ENCODE results near the gene PCDH12. TPM values are rescaled to one million over a fixed set of nuclear protein-coding genes. Genes with fewer than 3 reads are reported as not detected.

The PCDH12 gene
- total RNA-seq, 1 experiment from 2014 or later = not detected

- Histone ChIP-seq H4K20me1 (ENCODE audit: control insufficient read depth, insufficient read depth, insufficient read length) (no peaks in the 10 kb centered on the region), H2BK5ac (ENCODE audit: insufficient read length, low read length) (no peak overlapping the region), H3K56ac (ENCODE audit: insufficient read length, low read depth, low read length) (no peak overlapping the region), H3K9me3 (ENCODE audit: control insufficient read depth, low read depth, low read length) (no peaks in the 10 kb centered on the region), H3K4ac (ENCODE audit: low read depth, low read length) (no peak overlapping the region), H3K18ac (ENCODE audit: insufficient read length, low read depth, low read length) (no peak overlapping the region), H2BK15ac (ENCODE audit: low read depth, low read length) (no peak overlapping the region), H3K79me1 (ENCODE audit: insufficient read depth, low read depth, low read length, poor library complexity, severe bottlenecking) (no peaks in the 10 kb centered on the region), H3K14ac (ENCODE audit: insufficient read depth, low read length) (no peak overlapping the region), H2BK12ac (ENCODE audit: insufficient read length, low read depth, low read length) (no peak overlapping the region), H4K5ac (ENCODE audit: insufficient read length, low read depth, low read length) (no peak overlapping the region), H2BK20ac (ENCODE audit: low read depth, low read length, poor library complexity, severe bottlenecking) (no peak overlapping the region), H3K27ac (ENCODE audit: insufficient read length, low read depth, low read length) (no peak overlapping the region), H2BK120ac (ENCODE audit: low read depth, low read length, poor library complexity, severe bottlenecking) (no peak overlapping the region), H4K8ac (replicated peaks; ENCODE audit: insufficient read length, low read depth, low read length) (no peak overlapping the region), H3T11ph (ENCODE audit: low read length) (no peak overlapping the region), H3K79me2 (ENCODE audit: insufficient read depth, low read length) (no peaks in the 10 kb centered on the region), H3K27me3 (ENCODE audit: insufficient read depth, low read length) (no peaks in the 10 kb centered on the region), H3K4me1 (ENCODE audit: insufficient read depth, low read length) (no peaks in the 10 kb centered on the region; the same call in 1 of the 2 replicates), H2AFZ (ENCODE audit: low read length) (no peak overlapping the region), H2AK5ac (ENCODE audit: insufficient read length, low read length) (no peak overlapping the region), H4K91ac (ENCODE audit: insufficient read length, low read depth, low read length) (no peak overlapping the region), H3K23ac (ENCODE audit: insufficient read length, low read depth, low read length) (no peak overlapping the region), H3K4me2 (ENCODE audit: insufficient read depth, insufficient read length, low read length) (no peak overlapping the region), H3K23me2 (ENCODE audit: insufficient read length, low read depth, low read length, poor library complexity, severe bottlenecking) (no peaks in the 10 kb centered on the region), H3K9ac (ENCODE audit: extremely low read depth, insufficient read length, low read length) (no peak overlapping the region)
- no peaks in the 10 kb centered on the region for H3K9me3 Mint-ChIP-seq
- WGBS (ENCODE audit: extremely low coverage, insufficient read length, low lambda C conversion rate) = 100% methylated on average over 1 of the region's 8 CpGs
- H3K27ac Mint-ChIP-seq = peak overlapping the region in 1 of 3 experiments; percentile 75; a peak in 2 of 7 replicates
- H3K27me3 Mint-ChIP-seq (ENCODE audit: low read depth) = no peaks in the 10 kb centered on the region; the same call in 1 of the 2 replicates
- DNase-seq = no peak
- H3K4me3 Mint-ChIP-seq = no peak overlapping the region
- TF ChIP-seq, protein P1, sequence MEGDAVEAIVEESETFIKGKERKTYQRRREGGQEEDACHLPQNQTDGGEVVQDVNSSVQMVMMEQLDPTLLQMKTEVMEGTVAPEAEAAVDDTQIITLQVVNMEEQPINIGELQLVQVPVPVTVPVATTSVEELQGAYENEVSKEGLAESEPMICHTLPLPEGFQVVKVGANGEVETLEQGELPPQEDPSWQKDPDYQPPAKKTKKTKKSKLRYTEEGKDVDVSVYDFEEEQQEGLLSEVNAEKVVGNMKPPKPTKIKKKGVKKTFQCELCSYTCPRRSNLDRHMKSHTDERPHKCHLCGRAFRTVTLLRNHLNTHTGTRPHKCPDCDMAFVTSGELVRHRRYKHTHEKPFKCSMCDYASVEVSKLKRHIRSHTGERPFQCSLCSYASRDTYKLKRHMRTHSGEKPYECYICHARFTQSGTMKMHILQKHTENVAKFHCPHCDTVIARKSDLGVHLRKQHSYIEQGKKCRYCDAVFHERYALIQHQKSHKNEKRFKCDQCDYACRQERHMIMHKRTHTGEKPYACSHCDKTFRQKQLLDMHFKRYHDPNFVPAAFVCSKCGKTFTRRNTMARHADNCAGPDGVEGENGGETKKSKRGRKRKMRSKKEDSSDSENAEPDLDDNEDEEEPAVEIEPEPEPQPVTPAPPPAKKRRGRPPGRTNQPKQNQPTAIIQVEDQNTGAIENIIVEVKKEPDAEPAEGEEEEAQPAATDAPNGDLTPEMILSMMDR (conservative IDR thresholded peaks at IDR 0.05) = no peak
- no peaks in the 10 kb centered on the region for H3K36me3 Mint-ChIP-seq (ENCODE audit: insufficient read depth in 1 of 3, low read depth in 3 of 3)
- H3K4me1 Mint-ChIP-seq = peaks cover 16 to 25% of the 10 kb centered on the region in 2 experiments
These were observed 657 bp upstream of the PCDH12 start for GRCh38 chr5:141958546-141959172.
